ENCODE data around the gene SELENOI.
A peak's percentile ranks its signal among the peaks of the same experiment; 100 is the strongest.
"Not testable (repeated sequence)": the region's sequence is repeated elsewhere in the genome, so short reads cannot be mapped to it uniquely, and the experiment has no call there.

The SELENOI gene

DNA sequence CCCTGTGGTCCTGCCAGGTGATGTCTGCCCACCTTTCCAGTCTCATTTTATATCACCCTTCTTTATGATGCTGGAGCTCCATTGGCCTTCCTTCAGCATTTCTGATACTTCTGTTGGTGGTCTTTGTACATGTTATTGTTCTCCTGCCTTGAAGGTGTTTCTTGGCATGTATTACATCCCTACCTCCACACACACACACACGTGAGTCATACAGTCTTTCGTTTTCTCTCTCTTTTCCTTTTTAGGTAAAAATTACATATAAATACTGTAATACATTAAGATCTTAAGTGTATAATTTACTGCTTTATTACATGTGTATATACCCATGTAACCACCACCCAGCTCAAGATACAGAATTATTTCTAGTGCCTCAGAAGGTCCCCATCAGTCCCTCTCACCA is 10.8 kb downstream of the SELENOI start:
- no peak for DNase-seq

GRCh38 chr2:26359886-26360473 is 14.0 kb downstream of the SELENOI start:
- no peak for DNase-seq

DNA sequence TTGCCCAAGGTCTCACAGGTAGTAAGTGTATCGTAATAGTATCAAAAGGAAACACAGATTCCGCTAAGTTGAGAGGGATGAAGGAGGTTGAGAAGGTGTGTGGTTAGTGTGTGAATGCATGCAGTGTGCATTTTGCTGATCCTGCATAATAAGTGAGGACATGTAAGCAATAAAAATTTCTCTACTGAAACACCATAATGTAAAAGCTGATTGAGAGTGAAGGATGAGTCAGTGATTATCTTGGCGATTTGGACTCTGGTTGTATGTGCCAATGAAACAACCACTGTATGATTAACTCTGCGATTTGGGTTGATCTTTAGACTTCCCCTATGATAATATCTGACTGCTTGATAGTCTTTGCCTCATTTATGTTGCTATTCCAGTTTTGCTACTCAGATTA is 17.4 kb downstream of the SELENOI start:
- DNase-seq: no peak

DNA sequence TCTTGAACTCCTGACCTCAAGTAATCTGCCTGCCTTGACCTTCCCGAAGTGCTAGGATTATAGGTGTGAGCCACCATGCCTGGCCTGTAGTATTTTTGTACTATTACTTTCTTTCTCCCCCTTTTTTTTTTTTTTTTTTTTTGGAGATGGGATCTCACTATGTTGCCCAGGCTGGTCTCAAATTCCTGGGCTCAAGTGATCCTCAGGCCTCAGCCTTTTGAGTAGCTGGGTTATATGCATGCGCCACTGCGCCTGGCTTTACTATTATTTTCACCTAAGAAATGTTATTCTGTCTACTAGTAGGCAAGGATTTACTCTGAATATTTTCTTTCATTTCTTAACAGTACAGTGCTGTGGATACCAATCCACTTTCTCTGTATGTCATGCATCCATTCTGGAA is 18.0 kb downstream of the SELENOI start:
- DNase-seq: no peak

GRCh38 chr2:26364669-26365068 is 18.7 kb downstream of the SELENOI start:
- DNase-seq: no peak

DNA sequence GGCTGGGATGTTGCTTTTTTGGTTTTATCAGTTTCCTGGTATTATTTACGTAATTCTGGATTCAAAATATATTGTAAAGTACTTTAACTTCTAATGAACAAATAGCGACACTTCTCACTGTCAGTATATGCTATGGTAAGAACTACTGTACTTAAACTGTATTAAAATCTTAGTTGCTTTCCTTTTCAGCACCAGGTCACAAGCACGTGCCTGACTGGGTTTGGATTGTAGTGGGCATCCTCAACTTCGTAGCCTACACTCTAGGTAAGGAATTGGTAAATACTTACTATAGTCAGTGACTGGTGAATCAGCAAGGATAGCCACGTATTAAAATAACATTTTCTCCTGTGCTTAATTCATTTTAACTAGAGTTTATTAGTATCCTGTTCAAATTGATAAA is 21.0 kb downstream of the SELENOI start:
- DNase-seq: no peak

DNA sequence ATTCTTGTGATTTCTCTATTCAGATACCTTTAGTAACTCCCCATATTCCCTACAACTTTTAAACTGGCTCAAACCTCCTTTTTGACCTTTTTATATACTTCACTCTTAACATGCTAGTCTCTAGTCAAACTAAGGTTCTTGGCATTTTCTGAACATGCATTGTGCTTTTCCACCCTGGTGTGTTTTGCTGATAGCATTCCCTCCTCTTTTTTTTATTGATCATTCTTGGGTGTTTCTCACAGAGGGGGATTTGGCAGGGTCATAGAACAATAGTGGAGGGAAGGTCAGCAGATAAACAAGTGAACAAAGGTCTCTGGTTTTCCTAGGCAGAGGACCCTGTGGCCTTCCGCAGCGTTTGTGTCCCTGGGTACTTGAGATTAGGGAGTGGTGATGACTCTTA is 23.7 kb downstream of the SELENOI start:
- DNase-seq: not testable (repeated sequence)

- not testable (repeated sequence) for DNase-seq
Observed at GRCh38 chr2:26370909-26371308, 25.0 kb downstream of the SELENOI start.

DNA sequence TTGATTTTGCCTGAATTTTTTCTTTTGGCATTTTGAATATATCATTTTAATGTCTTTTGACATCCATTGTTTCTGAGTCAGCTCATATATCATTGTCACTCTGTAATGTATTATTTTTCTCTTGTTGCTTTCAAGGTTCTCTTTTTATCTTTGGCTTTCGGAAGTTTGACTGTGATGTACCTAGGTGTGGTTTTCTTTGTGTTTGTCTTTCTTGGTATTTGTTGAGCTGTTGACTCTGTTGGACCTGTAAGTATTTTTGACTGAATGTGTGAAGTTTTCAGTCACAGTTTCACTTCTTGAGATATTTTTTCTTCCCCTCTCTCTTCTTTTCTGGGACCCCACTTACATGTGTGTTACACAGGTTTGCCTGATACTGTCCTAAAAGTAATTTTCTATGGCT is 30.9 kb downstream of the SELENOI start:
- DNase-seq: no peak

DNA sequence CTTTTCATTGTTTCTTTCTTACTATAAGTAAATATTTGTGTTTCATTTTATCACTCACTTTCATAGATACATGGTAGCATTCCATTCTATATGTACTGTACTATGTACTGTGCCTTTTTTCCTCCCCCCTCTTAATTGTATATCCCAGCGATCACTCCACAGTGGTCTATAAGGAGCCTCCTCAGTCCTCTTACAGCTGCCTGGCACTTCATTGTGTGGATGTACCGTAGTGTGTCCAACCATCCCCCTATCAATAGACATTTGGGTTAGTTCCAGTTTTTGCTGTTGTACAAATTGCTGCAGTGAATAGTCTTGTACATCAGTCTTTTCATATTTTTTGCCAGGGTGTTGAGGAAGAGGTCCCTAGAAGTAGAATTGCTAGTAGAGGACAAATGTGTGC is 34.3 kb downstream of the SELENOI start:
- DNase-seq: no peak

- DNase-seq: no peak
Observed at GRCh38 chr2:26382564-26382963, 36.6 kb downstream of the SELENOI start.

- DNase-seq: peak in 1 of 56 donors; percentile 1
Observed at GRCh38 chr2:26384183-26384582, 38.2 kb downstream of the SELENOI start.

GRCh38 chr2:26384597-26384996 is 38.7 kb downstream of the SELENOI start:
- DNase-seq: no peak

DNA sequence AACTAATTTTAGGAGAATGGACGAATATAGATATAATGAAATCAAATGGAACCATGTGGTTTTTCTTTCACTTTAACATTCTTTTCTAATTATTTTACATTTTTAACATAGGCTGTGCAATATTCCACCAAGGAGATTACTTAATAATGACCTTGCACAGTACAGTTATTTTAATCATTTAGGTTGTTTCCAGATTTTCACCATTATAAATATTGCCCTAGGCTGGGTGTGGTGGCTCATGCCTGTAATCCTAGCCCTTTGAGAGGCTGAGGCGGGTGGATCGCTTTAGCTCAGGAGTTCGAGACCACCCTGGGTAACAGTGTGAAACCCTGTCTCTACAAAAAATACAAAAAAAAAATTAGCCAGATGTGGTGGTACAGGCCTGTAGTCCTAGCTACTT is 41.2 kb downstream of the SELENOI start:
- DNase-seq: no peak

DNA sequence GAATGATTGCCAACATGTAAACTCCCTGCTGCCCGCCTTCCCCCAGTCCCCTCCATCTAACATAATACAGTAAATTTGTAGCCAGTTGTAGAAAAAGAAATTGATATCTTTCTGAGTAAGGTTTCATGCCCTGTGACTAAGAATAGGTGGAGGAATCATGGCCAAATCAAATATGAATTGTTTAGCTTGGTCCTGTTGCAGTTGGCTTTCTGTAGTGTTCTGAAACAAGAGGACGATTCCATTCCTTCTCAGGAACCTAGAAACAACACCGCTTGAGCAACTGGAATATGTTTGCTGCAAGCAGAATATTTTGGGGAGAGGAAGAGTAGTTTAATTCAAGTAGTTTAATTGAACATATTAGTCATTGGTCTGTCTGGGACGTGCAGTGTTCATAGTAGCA is 48.8 kb downstream of the SELENOI start:
- no peak for DNase-seq

DNA sequence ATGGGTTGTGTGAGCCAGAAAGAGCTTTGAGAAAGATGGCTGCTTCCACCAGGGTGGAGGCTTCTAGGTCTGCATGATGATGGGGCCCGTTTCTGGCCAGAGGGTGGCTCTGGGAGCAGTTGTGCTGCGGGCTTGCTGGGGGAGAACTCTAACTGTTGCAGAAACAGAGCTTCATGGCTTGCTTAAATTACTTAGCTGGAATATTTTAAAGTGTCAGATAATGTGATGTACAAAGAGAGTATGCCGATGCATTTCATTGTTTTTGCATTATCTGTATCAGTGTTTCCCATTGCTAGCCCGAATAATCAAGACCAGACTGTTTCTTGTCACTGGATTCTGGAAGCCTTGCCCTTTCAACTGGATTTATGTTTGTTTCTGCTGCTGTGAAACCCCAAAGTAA is 49.5 kb downstream of the SELENOI start:
- peak in 1 of 56 donors; percentile 2 for DNase-seq

DNA sequence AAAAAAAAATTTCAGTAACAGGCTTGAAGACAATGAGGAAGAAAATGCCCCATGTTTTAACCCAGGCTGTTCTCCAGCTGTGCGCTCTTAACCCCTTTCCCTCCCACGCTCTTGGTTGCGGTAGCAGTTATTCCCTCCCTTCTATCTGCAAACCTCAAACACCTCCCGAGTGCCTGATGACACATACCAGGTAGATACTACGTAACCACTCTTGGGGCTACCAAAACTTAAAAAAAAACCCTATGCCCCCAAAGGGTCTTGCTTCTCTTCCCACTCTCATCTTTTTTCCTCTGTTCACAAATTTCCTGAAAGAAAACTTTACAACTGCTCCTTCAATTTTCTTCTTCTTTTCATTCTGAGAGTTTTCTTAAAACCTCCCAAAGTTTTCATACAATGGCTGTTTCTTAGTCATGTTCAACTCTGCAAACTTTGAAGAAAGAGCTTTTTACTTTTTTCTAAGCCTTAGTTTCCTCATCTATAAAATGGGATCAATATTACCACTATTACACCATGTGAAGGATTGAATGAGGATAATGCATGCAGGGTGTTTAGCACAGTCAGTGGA is 50.9 kb downstream of the SELENOI start:
- no peak for DNase-seq

DNA sequence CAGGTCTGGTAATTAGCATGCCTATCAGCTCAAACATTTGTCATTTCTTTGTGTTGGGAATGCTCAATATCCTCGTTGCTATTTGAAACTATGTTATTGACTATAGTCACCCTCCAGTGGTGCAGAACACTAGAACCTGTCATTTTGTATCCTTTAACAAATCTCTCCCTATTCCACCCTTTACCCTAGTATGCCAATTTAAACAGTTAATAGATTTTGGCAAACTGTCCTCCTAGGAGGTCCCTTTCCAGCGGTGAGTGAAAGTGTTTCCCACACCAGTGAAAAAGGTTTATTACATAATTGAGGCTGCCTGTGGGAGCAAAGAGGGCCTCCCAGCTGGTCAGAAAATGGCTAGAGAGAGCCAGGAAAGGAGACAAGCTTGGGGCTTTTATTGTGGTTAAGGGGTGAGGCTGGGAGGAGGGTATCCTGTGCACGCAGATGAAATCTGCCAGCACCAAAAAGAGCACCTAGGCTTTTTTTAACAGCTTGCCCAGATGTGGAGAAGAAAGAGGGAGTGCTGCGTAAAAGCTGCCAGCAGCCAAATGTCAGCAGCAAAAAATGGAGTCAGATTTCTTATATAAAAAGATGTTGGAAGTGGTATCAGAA is 53.9 kb downstream of the SELENOI start:
- no peak for DNase-seq

DNA sequence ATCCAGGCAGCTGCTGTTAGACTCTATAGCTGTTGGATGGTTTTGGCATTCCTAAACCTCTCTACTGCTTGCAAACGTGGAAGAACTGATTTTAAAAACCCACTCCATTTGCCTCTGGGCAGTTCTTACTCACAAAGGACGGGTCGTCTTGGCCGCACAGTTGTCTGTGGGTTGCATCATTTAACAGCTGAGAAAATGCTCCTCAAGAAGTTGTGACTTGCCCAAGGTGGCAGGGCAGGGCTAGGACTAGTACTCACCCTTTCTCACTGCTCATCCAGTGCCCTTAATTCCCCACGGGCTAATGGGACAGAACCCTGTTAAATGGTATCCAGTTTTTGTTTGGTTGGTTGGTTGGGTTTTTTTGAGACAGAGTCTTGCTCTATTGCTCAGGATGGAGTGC is 54.8 kb downstream of the SELENOI start:
- DNase-seq: no peak

GRCh38 chr2:26401739-26402541 is 56.0 kb downstream of the SELENOI start, which contains the start of gene DRC1:
Gene DRC1, plus strand, starts transcription at chr2:26401920. Its CDS starts 70 bp downstream, at chr2:26401990.
- peak in 49 of 56 donors; percentile 5 to 77 (median 40) for DNase-seq

DNA sequence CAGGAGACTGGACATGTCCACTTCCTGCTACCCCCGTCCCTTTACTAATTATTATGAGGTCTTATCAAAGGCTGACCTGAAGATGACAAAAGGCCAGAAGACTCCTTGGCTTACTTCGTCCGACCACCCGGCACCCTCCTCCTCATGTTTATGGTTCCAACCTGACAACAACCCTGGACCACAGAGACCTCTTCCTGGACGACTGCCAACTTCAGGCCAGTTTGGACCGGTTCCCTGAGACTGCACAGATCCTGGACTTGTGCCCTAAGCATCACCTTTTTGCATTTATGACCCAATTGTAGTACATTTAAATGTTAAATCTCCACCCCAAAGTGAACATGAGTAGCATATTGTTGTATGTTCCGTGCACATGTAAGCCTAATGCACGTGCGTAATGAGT is 61.6 kb downstream of the SELENOI start:
- no peak for DNase-seq

GRCh38 chr2:26409785-26410184 is 63.8 kb downstream of the SELENOI start:
- no peak for DNase-seq

All from amygdala (tissue), 56 donors.